SK-N-SH treated with all-trans-retinoic acid at 6 μM for 48 hours (cell line): Measurements from ENCODE around the gene RSPO4.

ENCODE experiments used
- ATAC-seq: fragments of 200-7000 bp; cut with Tn5 transposase; 3 replicates; pipeline ENCODE4 v1.9.1; 2020; ENCODE audit warnings: mild to moderate bottlenecking, moderate library complexity
- BACH2 ChIP-seq: fragments of 250-450 bp; sonication (Bioruptor Pico); IDR thresholded peaks from 2 replicates; pipeline ENCODE4 v1.9.0; 2021; ENCODE audit warnings: mild to moderate bottlenecking, borderline replicate concordance
- CREB5 ChIP-seq: fragments of 250-450 bp; sonication (Bioruptor Pico); IDR thresholded peaks from 2 replicates; pipeline ENCODE4 v1.5.1; 2020; ENCODE audit warnings: low read depth, mild to moderate bottlenecking, moderate library complexity
- CSDC2 ChIP-seq: fragments of 250-450 bp; sonication (Bioruptor Pico); IDR thresholded peaks from 2 replicates; pipeline ENCODE4 v1.5.0; 2020; ENCODE audit warnings: mild to moderate bottlenecking, moderate library complexity
- CSRNP3 ChIP-seq: fragments of 250-450 bp; sonication (Bioruptor Pico); IDR thresholded peaks from 2 replicates; pipeline ENCODE4 v1.5.1; 2021; ENCODE audit warnings: mild to moderate bottlenecking, moderate library complexity
- ESRRG ChIP-seq: fragments of 250-450 bp; sonication (Bioruptor Pico); IDR thresholded peaks from 2 replicates; pipeline ENCODE4 v1.6.1; 2021; ENCODE audit warnings: mild to moderate bottlenecking
- GLIS3 ChIP-seq: fragments of 250-450 bp; sonication (Bioruptor Pico); IDR thresholded peaks from 2 replicates; pipeline ENCODE4 v1.5.0; 2020; ENCODE audit warnings: mild to moderate bottlenecking, moderate library complexity
- ISL1 ChIP-seq: fragments of 250-450 bp; sonication (Bioruptor Pico); IDR thresholded peaks from 2 replicates; pipeline ENCODE4 v2.1.2; 2022; ENCODE audit warnings: mild to moderate bottlenecking, moderate library complexity
- OSR1 ChIP-seq: fragments of 250-450 bp; sonication (Bioruptor Pico); IDR thresholded peaks from 2 replicates; pipeline ENCODE4 v1.8.0; 2022; ENCODE audit warnings: moderate library complexity, mild to moderate bottlenecking, inconsistent platforms
- POU6F1 ChIP-seq: fragments of 250-450 bp; sonication (Bioruptor Pico); IDR thresholded peaks from 2 replicates; pipeline ENCODE4 v1.8.0; 2021; ENCODE audit warnings: low read depth, mild to moderate bottlenecking, moderate library complexity, borderline replicate concordance
- PPARA ChIP-seq: fragments of 250-450 bp; sonication (Bioruptor Pico); IDR thresholded peaks from 2 replicates; pipeline ENCODE4 v1.5.0; 2020; ENCODE audit warnings: mild to moderate bottlenecking, borderline replicate concordance
- RARB ChIP-seq: fragments of 250-450 bp; sonication (Bioruptor Pico); IDR thresholded peaks from 2 replicates; pipeline ENCODE4 v1.8.0; 2021; ENCODE audit warnings: mild to moderate bottlenecking, moderate library complexity
- SNAI2 ChIP-seq: fragments of 250-450 bp; sonication (Bioruptor Pico); IDR thresholded peaks from 2 replicates; pipeline ENCODE4 v1.5.0; 2020; ENCODE audit warnings: mild to moderate bottlenecking, moderate library complexity
- TCF4 ChIP-seq: fragments of 250-450 bp; sonication (Bioruptor Pico); IDR thresholded peaks from 2 replicates; pipeline ENCODE4 v1.8.0; 2021; ENCODE audit warnings: mild to moderate bottlenecking, moderate library complexity, borderline replicate concordance
- TOX ChIP-seq: fragments of 250-450 bp; sonication (Bioruptor Pico); IDR thresholded peaks from 2 replicates; pipeline ENCODE4 v1.8.0; 2021; ENCODE audit warnings: mild to moderate bottlenecking, moderate library complexity, borderline replicate concordance
- ZFP30 ChIP-seq: fragments of 450-650 bp; formaldehyde crosslinking; IDR thresholded peaks from 2 replicates; pipeline ENCODE4 v1.5.0; 2022; ENCODE audit warnings: mild to moderate bottlenecking, moderate library complexity
- ZNF565 ChIP-seq: fragments of 450-650 bp; formaldehyde crosslinking; conservative IDR thresholded peaks from 2 replicates; pipeline ENCODE4 v1.5.0; 2020; ENCODE audit warnings: low read depth, mild to moderate bottlenecking, moderate library complexity
- ZNF8 ChIP-seq: fragments of 450-650 bp; formaldehyde crosslinking; IDR thresholded peaks from 2 replicates; pipeline ENCODE4 v1.5.0; 2020; ENCODE audit warnings: mild to moderate bottlenecking, moderate library complexity
- TF ChIP-seq, protein P1 (sequence below): fragments of 250-450 bp; sonication (Bioruptor Pico); IDR thresholded peaks from 2 replicates; pipeline ENCODE4 v1.8.0; 2020; ENCODE audit warnings: mild to moderate bottlenecking, moderate library complexity, borderline replicate concordance
- TF ChIP-seq, protein P2 (sequence below): fragments of 250-450 bp; sonication (Bioruptor Pico); IDR thresholded peaks from 2 replicates; pipeline ENCODE4 v1.5.0; 2020; ENCODE audit warnings: mild to moderate bottlenecking, moderate library complexity

RSPO4 gene

GRCh38 chr20:1001116-1001515 lies 995 bp downstream of the RSPO4 start (continued):
- TF ChIP-seq CREB5 (no peak), PPARA (CRISPR knock-in tag) (no peak)

DNA sequence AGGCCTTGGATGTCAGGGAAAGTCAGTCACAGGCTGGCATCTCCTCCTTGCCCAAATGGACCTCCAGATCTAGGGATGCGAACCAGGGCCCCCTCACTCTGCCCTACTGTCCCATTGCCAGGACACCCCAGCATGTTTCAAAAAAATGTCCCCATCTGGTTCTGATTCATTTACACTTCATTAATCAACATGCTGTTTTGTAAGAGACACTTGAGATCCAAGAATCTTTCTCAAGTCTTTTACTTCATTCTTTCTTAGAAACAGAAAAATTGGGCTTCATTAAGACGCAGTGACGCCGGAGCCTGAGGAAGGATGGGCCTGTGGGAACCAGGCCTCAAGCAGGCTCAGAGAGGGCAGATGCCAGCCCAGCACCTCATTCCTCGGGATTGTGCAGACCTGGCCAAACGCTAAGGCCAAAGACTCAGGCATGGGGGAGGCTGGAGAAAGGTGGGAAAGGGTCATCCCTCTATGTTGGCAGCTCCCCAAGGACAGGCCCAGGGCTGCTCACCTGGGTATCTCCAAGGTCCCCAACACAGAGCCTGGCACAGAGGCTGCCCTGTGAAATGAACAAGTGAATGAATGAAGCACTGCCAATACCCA lies 3.8 kb downstream of the RSPO4 start:
- ATAC-seq: no peak
- TF ChIP-seq ISL1 (CRISPR knock-in tag) (no peak), TOX (CRISPR knock-in tag) (no peak), ZNF8 (CRISPR knock-in tag) (no peak), TCF4 (no peak), RARB (CRISPR knock-in tag) (no peak), GLIS3 (CRISPR knock-in tag) (no peak), OSR1 (no peak), CSDC2 (CRISPR knock-in tag) (no peak), CREB5 (no peak), ZNF565 (CRISPR knock-in tag) (no peak), ZFP30 (no peak), SNAI2 (no peak), BACH2 (no peak), POU6F1 (CRISPR knock-in tag) (no peak), CSRNP3 (no peak), PPARA (CRISPR knock-in tag) (no peak), ESRRG (CRISPR knock-in tag) (no peak)
- TF ChIP-seq, protein P1, sequence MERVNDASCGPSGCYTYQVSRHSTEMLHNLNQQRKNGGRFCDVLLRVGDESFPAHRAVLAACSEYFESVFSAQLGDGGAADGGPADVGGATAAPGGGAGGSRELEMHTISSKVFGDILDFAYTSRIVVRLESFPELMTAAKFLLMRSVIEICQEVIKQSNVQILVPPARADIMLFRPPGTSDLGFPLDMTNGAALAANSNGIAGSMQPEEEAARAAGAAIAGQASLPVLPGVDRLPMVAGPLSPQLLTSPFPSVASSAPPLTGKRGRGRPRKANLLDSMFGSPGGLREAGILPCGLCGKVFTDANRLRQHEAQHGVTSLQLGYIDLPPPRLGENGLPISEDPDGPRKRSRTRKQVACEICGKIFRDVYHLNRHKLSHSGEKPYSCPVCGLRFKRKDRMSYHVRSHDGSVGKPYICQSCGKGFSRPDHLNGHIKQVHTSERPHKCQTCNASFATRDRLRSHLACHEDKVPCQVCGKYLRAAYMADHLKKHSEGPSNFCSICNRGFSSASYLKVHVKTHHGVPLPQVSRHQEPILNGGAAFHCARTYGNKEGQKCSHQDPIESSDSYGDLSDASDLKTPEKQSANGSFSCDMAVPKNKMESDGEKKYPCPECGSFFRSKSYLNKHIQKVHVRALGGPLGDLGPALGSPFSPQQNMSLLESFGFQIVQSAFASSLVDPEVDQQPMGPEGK (CRISPR knock-in tag): no peak
- TF ChIP-seq, protein P2, sequence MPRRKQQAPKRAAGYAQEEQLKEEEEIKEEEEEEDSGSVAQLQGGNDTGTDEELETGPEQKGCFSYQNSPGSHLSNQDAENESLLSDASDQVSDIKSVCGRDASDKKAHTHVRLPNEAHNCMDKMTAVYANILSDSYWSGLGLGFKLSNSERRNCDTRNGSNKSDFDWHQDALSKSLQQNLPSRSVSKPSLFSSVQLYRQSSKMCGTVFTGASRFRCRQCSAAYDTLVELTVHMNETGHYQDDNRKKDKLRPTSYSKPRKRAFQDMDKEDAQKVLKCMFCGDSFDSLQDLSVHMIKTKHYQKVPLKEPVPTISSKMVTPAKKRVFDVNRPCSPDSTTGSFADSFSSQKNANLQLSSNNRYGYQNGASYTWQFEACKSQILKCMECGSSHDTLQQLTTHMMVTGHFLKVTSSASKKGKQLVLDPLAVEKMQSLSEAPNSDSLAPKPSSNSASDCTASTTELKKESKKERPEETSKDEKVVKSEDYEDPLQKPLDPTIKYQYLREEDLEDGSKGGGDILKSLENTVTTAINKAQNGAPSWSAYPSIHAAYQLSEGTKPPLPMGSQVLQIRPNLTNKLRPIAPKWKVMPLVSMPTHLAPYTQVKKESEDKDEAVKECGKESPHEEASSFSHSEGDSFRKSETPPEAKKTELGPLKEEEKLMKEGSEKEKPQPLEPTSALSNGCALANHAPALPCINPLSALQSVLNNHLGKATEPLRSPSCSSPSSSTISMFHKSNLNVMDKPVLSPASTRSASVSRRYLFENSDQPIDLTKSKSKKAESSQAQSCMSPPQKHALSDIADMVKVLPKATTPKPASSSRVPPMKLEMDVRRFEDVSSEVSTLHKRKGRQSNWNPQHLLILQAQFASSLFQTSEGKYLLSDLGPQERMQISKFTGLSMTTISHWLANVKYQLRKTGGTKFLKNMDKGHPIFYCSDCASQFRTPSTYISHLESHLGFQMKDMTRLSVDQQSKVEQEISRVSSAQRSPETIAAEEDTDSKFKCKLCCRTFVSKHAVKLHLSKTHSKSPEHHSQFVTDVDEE (CRISPR knock-in tag): no peak

GRCh38 chr20:997486-997885 lies 4.6 kb downstream of the RSPO4 start:
- ATAC-seq: no peak
- TF ChIP-seq GLIS3 (CRISPR knock-in tag): no peak
- no peak for TF ChIP-seq OSR1
- TF ChIP-seq ISL1 (CRISPR knock-in tag): no peak
- TF ChIP-seq TOX (CRISPR knock-in tag): no peak
- TF ChIP-seq ESRRG (CRISPR knock-in tag): no peak
